Vagina (tissue), 2 donors: ENCODE results near the gene HAX1. TPM values are rescaled to one million over a fixed set of nuclear protein-coding genes. Genes with fewer than 3 reads are reported as not detected.
"Not testable (repeated sequence)": the region's sequence is repeated elsewhere in the genome, so short reads cannot be mapped to it uniquely, and the experiment has no call there.

ENCODE experiments used
- DNase-seq, 2 donors: peaks; one replicate each; pipeline ENCODE4 v3.0.0-alpha.2; 2017; ENCODE audit errors: extremely low spot score in 2 of 2
- H3K27ac ChIP-seq: fragments of 200-600 bp; sonication (generic); one replicate; pipeline ENCODE4 v1.5.1; 2019
- H3K27me3 ChIP-seq: fragments of 200-600 bp; sonication (generic); one replicate; pipeline ENCODE4 v1.5.1; 2019
- H3K36me3 ChIP-seq, 2 donors: fragments of 200-600 bp; sonication (generic); one replicate each; pipeline ENCODE4 v1.5.1; 2017 to 2019
- H3K4me1 ChIP-seq: fragments of 200-600 bp; sonication (generic); one replicate; pipeline ENCODE4 v1.5.1; 2019
- H3K4me3 ChIP-seq, 2 donors: fragments of 200-600 bp; sonication (generic); 1 replicate in 1 of 2; 2 replicates in 1 of 2; pipeline ENCODE4 v1.5.1; 2016 to 2019
- H3K9me3 ChIP-seq: fragments of 200-600 bp; sonication (generic); one replicate; pipeline ENCODE4 v1.5.1; 2019
- POLR2A ChIP-seq, 2 donors: fragments of 450-650 bp; IDR thresholded peaks; one replicate each; pipeline ENCODE4 v1.6.1; 2017; ENCODE audit warnings: antibody characterized with exemption in 2 of 2, mild to moderate bottlenecking in 2 of 2, moderate library complexity in 2 of 2
- POLR2AphosphoS5 ChIP-seq, 2 donors: sonication (generic); formaldehyde crosslinking; IDR thresholded peaks; one replicate each; pipeline ENCODE4 v1.9.0; 2017; ENCODE audit warnings: antibody characterized with exemption in 2 of 2, mild to moderate bottlenecking in 2 of 2, low read depth in 1 of 2; ENCODE audit not compliant: insufficient read depth in 1 of 2
- intact Hi-C: fragments of 100-400 bp; cut with DNase I; formaldehyde crosslinking; loops from one replicate; pipeline ENCODE4 v1.15.1; 2023
- total RNA-seq: library from RNA; depleted of rRNA; stranded (reverse); fragments of >200 nt; gene quantifications from one replicate; pipeline ENCODE4 v1.2.3, GENCODE V29; 2016
- TF ChIP-seq, protein P1 (sequence below), 3 experiments: fragments of 450-650 bp in 2 of 3; fragments of 200-600 bp in 1 of 3; sonication (generic) in 1 of 3; IDR thresholded peaks; one replicate each; pipeline ENCODE4 v1.5.1; 2017 to 2019; ENCODE audit warnings: antibody characterized with exemption in 3 of 3, mild to moderate bottlenecking in 2 of 3, moderate library complexity in 2 of 3

HAX1 gene
- total RNA-seq, 1 donor from 2014 or later, result 80.3 TPM

- H3K4me3 ChIP-seq, result no peak overlapping the region
- H3K9me3 ChIP-seq, result no peaks in the 10 kb centered on the region
- intact Hi-C loops, result no loop called here
- no peak for DNase-seq
- H3K27me3 ChIP-seq, result no peaks in the 10 kb centered on the region
- H3K4me1 ChIP-seq, result no peaks in the 10 kb centered on the region
- H3K27ac ChIP-seq, result no peak overlapping the region
- TF ChIP-seq, protein P1, sequence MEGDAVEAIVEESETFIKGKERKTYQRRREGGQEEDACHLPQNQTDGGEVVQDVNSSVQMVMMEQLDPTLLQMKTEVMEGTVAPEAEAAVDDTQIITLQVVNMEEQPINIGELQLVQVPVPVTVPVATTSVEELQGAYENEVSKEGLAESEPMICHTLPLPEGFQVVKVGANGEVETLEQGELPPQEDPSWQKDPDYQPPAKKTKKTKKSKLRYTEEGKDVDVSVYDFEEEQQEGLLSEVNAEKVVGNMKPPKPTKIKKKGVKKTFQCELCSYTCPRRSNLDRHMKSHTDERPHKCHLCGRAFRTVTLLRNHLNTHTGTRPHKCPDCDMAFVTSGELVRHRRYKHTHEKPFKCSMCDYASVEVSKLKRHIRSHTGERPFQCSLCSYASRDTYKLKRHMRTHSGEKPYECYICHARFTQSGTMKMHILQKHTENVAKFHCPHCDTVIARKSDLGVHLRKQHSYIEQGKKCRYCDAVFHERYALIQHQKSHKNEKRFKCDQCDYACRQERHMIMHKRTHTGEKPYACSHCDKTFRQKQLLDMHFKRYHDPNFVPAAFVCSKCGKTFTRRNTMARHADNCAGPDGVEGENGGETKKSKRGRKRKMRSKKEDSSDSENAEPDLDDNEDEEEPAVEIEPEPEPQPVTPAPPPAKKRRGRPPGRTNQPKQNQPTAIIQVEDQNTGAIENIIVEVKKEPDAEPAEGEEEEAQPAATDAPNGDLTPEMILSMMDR (IDR thresholded peaks at IDR 0.05), result no peak
- TF ChIP-seq POLR2AphosphoS5 (IDR thresholded peaks at IDR 0.05; ENCODE audit: insufficient read depth in 1 of 2, low read depth in 1 of 2), result no peak
- TF ChIP-seq POLR2A (IDR thresholded peaks at IDR 0.05), result no peak
- H3K36me3 ChIP-seq, result no peaks in the 10 kb centered on the region
Measured at GRCh38 chr1:154301582-154301981, 29.2 kb downstream of the HAX1 start.

DNA sequence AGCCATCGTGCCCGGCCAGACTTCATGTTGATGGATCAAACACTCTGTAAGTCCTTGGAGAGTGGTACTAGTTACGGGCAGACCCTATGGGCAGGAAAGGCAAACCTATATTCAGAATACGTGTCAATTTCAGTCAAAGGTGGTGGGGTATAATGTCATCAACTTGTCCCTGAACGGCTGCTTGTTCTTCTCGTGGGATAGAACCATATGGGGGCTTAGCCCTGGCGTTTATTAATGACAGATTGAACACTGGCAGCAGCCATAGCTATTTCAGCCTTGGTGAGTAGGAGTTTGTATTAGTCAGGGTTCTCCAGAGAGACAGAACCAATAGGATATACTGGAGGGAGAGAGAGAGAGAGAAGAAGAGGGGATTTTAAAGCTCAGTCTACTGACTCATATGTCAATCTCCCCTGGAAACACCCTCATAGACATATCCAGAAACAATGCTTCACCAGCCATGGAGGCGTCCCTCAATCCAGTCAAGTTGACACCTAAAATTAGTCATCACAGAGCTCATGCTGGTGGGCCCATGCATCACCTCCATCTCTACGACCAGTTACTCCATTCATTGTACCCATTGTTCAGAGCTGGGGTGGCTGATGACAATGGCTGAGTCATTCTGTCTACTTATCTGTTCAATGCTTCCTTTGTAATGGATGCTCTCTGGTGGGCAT lies 32.4 kb downstream of the HAX1 start:
- no peak for DNase-seq
- no peaks in the 10 kb centered on the region for H3K27me3 ChIP-seq
- TF ChIP-seq POLR2AphosphoS5 (IDR thresholded peaks at IDR 0.05; ENCODE audit: insufficient read depth in 1 of 2, low read depth in 1 of 2), result no peak
- TF ChIP-seq, protein P1 (IDR thresholded peaks at IDR 0.05), result no peak
- no peak for TF ChIP-seq POLR2A (IDR thresholded peaks at IDR 0.05)
- H3K4me3 ChIP-seq, result no peak overlapping the region
- no peak overlapping the region for H3K27ac ChIP-seq
- H3K36me3 ChIP-seq, result no peaks in the 10 kb centered on the region
- no peaks in the 10 kb centered on the region for H3K4me1 ChIP-seq
- intact Hi-C loops, result no loop called here
- no peaks in the 10 kb centered on the region for H3K9me3 ChIP-seq

- H3K36me3 ChIP-seq, result no peaks in the 10 kb centered on the region
- intact Hi-C loops, result no loop called here
- H3K27ac ChIP-seq, result no peak overlapping the region
- no peaks in the 10 kb centered on the region for H3K27me3 ChIP-seq
- no peaks in the 10 kb centered on the region for H3K4me1 ChIP-seq
- no peak overlapping the region for H3K4me3 ChIP-seq
- no peak for DNase-seq
- H3K9me3 ChIP-seq, result no peaks in the 10 kb centered on the region
- TF ChIP-seq POLR2AphosphoS5 (IDR thresholded peaks at IDR 0.05; ENCODE audit: insufficient read depth in 1 of 2, low read depth in 1 of 2) (no peak), POLR2A (IDR thresholded peaks at IDR 0.05) (no peak)
- TF ChIP-seq, protein P1 (IDR thresholded peaks at IDR 0.05), result no peak
Measured at GRCh38 chr1:154306151-154306550, 33.7 kb downstream of the HAX1 start.

GRCh38 chr1:154307670-154308270 lies 35.3 kb downstream of the HAX1 start:
- H3K4me3 ChIP-seq, H3K4me1 ChIP-seq, H3K27ac ChIP-seq, H3K36me3 ChIP-seq, intact Hi-C loops, H3K9me3 ChIP-seq, DNase-seq, H3K27me3 ChIP-seq: not testable (repeated sequence)

GRCh38 chr1:154309136-154309535 lies 36.7 kb downstream of the HAX1 start:
- H3K27ac ChIP-seq, H3K4me3 ChIP-seq, H3K9me3 ChIP-seq, H3K36me3 ChIP-seq, DNase-seq, intact Hi-C loops, H3K4me1 ChIP-seq, H3K27me3 ChIP-seq: not testable (repeated sequence)

DNA sequence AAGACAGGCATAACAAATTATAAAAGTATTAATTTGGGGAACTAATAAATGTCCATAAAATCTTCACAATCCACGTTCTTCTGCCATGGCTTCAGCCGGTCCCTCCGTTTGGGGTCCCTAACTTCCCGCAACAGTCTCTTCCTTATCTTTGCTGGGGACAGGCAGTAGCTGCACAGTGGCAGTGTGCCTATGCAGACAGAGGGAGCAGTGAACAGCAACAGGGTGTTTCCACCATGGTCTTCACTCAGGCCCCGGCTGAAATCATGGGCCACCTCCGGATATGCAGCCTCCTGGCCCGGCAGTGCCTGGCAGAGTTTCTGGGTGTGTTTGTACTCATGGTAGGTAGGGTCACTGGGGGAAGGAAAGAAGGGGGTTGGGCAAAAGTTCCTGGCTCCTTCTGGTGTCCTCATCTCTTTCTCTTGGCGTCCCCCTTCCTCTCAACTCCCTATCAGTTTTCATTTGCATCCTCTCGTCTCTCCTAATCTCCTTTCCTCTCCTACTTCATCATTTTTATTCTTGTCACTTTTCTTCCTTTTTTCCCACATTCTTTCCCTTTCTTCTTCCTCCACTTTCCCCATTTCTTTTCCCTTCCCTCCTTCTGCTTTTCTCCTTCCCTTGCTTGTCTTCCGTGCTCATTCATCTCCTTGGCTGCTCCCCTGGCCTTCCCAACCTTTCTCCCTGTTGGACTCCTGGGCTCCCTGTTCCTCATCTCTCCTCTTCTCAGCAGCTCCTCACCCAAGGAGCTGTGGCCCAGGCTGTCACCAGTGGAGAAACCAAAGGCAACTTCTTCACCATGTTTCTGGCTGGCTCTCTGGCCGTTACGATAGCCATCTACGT lies 40.0 kb downstream of the HAX1 start:
- DNase-seq, H3K27me3 ChIP-seq, H3K4me3 ChIP-seq, H3K27ac ChIP-seq, intact Hi-C loops, H3K4me1 ChIP-seq, H3K9me3 ChIP-seq, H3K36me3 ChIP-seq: not testable (repeated sequence)
